Stimulated activated CD4-positive, alpha-beta T cell treated with anti-CD3 and anti-CD28 coated beads, Interleukin-15, amount 100 ng/mL, for 24 hours (primary cell): Measurements from ENCODE around the gene THBS3.
"Not testable (repeated sequence)": the region's sequence is repeated elsewhere in the genome, so short reads cannot be mapped to it uniquely, and the experiment has no call there.

Source experiments
- DNase-seq: peaks from one replicate; pipeline ENCODE4 v3.0.0-alpha.2; 2020

THBS3 gene

GRCh38 chr1:155207806-155208540 is at the start of gene THBS3:
TSS of gene THBS3 (minus strand) at chr1:155207897. CDS start at chr1:155207876, 21 bp downstream.
- no peak for DNase-seq

- no peak for DNase-seq
These were observed 48.6 kb upstream of the THBS3 start for GRCh38 chr1:155256058-155256852.

DNA sequence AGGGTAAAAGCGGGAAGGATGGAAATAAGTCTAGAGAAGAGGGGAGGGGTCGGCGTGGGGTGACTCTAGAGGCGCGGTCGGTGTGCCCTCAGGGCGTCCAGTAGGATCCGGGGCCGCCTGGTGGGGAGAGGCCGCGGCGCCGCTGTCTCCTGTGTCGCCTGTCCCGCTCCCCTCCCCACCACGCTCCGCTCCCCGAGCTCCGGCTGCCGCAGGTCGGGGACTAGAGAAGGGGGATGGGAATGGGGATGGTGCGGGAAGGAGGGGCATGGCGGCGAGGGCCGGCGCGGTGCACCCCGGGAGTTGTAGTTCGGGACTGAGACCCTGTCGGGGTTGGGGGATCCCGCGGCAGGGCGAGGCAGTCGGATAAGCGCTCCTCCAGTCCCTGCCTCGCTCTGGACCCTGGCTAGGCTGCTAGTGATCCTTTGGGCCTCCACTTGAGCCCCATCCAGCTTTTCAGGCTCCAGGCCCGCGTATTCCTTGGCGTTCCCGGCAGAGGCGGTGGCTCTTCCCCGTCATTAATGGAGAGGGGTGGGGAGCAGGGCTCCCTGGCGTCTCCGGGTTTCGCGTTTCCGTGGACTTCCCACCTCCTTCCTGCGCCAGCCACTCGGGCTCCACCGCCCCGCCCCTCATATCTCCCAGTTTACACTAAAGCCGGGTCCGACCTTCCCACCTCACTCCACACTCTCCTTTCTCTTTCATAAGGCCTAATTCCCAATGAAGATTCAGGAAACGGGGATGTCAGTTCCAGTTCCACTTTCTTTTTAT is 47.7 kb upstream of the THBS3 start, which contains the start of gene ENTREP3:
TSS of gene ENTREP3 (minus strand) at position 241 of the 765 bp plus-strand sequence. CDS start 606 bp downstream, outside the sequence.
- peak; percentile 89 for DNase-seq

GRCh38 chr1:155254714-155255242 is 47.1 kb upstream of the THBS3 start:
- peak; percentile 24 for DNase-seq

- no peak for DNase-seq
These were observed 46.6 kb upstream of the THBS3 start for GRCh38 chr1:155254228-155254713.

DNA sequence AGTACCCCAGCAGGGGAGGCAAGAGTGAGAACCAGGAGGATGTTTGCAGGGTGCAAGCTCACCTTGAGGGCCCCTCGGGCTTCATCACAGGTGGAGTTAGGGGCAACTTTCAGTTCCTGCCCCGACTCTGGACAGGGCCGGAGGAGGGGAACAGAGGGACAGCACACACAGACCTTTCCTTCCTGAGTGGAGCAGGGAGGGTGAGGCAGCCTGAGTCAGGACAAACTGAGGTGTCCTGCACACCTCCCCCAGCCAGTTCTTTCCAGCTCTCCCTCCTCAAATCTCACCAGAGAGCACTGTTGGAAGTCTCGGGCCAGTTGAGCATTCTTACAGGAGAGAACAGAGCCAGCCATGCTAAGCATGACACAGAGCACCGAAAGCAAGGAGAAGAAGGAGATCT is 46.1 kb upstream of the THBS3 start:
- no peak for DNase-seq

DNA sequence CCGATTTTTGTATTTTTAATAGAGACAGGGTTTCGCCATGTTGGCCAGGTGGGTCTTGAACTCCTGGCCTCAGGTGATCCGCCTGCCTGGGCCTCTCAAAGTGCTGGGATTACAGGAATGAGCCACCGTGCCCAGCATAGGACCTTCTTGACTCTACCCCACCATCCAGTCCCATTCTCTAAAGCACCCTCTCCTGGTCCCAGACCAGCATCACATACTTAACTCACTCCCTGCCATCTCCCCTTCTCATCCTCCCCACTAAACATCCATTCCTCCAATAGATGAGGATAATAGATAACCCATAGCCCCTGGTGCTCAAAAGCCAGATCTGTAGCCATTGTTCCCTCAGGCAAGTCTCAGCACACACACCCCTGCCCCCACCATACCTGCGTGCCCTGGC is 45.5 kb upstream of the THBS3 start:
- no peak for DNase-seq

- no peak for DNase-seq
These were observed 43.9 kb upstream of the THBS3 start for GRCh38 chr1:155251566-155251965.

- DNase-seq: peak; percentile 98
These were observed 43.1 kb upstream of the THBS3 start for GRCh38 chr1:155250633-155251449.

GRCh38 chr1:155250246-155250632 is 42.5 kb upstream of the THBS3 start:
- no peak for DNase-seq

DNA sequence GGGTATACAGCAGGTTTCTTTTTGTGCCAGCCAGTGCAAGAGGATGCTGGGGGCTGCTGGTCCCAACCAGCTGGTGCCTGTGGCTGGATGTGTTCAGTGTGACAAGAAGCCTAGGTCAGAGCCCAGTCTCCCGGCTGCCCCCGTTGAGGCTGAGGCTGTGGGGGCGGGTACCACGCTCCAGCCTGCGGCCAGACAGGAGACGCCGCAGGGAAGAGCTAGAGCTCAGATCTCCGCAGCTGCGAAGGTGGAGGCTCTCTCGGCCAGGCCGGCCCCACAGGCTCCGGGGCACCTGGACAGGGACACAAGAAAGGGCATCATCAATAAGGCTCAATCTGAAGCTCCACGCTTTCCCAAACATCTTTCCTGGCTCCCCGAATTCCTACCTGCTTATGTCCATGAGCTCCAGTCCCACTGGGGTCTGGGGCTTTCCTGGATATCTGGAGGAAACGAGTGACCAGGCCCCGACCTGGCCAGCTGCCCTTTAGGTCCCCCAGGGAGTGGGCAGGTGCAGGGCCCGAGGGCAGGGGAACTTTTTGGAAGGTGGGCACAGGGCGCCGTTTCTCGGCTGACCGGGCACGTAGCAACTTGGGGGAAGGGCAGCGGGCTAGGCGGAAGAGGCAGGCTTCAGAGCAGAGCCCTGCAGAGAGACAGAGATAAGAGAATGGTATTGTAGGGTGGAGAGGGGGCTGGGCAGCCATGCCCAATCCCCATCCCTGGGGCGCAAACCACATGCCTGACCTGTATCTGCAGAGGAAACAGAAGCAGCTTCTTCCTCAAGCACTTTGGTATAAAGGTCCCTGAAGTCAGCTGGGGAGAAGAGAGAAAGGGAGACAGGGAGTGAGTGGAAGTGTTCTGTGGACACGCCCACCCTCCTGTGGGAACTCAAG is 40.2 kb upstream of the THBS3 start:
- no peak for DNase-seq

- not testable (repeated sequence) for DNase-seq
These were observed 39.1 kb upstream of the THBS3 start for GRCh38 chr1:155246796-155247195.

GRCh38 chr1:155245163-155245524 is 37.4 kb upstream of the THBS3 start:
- no peak for DNase-seq

GRCh38 chr1:155244368-155245162 is 36.9 kb upstream of the THBS3 start:
- DNase-seq: peak; percentile 98

DNA sequence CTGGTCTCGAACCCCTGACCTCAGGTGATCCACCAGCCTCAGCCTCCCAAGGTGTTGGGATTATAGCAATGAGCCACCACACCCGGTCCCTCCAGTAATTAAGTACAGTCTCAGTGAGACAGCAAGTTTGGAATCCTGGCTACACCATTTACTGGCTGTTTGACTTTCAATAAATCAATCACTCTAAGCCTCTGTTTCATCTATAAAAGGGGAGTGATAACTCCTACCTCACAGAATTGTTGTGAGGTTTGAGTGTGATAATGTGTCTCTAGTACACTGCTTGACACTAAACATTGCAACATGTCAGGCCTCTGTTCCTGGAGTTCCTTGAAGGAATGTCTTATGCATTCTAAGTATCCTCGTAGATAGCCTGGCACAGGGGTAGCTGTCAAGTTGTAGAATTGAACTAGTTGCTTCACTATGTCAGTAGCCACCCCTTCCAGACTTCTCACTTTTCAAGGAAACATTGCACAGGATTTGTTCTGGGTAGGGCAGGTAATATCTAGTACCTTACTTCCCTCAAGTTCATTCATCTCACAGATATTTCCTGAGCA is 35.2 kb upstream of the THBS3 start:
- DNase-seq: no peak

DNA sequence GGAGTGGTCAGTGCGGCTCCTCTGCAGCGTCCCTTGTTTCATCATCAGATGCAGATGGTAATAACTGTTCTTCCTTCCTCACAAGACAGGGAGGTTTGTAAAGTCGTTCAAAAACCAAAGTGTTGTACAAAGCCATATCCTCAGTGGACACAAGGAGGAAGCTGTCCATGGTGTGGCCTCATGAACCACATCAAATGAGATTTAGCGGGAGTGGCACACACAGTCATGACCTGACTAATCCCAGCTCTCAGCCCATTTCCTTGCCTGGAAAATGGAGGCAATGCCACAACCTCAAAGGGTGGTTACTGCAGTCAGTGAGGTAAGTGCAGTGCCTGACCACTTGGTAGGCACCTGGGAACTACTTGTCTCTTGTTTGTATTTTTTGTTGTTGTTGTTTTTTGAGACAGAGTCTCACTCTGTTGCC is 34.2 kb upstream of the THBS3 start:
- no peak for DNase-seq

DNA sequence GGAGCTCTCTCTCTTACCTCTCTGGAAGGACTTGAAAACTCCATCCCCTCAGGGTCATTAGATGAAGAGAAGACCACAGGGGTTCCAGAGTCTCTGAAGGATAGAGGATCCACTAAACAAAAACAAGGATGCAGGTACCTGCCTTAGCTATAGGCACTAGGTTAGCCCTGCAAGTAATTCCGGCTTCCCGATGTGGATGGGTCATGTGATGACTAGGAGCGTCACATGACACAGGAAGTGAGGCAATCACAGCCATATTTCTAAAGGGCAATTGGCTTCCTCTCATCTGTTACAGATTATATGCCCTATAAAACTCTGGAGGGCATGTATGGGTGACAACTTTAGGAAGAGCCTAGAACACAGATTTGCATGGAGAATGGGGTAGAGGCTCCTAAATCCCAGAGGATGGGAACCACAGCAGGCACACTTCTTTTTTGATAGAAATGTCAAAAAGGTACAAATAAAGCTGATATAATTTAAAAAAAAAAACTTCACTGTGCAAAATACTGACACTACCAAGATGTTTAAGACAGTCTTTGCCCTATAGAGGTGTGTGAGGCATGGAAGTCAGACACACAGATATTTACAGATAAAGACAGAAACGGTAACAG is 33.5 kb upstream of the THBS3 start:
- DNase-seq: peak; percentile 71

GRCh38 chr1:155236451-155236850 is 28.8 kb upstream of the THBS3 start:
- DNase-seq: no peak

DNA sequence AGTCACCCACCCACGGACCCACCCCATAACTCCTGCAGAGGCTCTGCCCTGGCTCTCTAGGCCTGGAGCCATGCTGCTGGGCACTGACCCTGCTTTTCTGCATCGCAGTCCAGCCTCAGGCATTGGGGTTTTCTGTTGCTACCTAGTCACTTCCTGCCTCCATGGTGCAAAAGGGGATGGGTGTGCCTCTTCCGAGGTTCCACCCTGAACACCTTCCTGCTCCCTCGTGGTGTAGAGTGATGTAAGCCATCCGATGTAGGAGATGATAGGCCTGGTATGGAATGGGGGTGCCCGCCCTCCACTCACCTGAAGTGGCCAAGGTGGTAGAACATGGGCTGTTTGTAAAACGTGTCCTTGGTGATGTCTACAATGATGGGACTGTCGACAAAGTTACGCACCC is 27.7 kb upstream of the THBS3 start:
- not testable (repeated sequence) for DNase-seq
